AG08396 (cell line): ENCODE data around the gene TMEM80.

Source experiments
- DNase-seq: peaks from one replicate; pipeline ENCODE4 v3.0.0; 2012; ENCODE audit warnings: low spot score, mixed read lengths

TMEM80 gene

DNA sequence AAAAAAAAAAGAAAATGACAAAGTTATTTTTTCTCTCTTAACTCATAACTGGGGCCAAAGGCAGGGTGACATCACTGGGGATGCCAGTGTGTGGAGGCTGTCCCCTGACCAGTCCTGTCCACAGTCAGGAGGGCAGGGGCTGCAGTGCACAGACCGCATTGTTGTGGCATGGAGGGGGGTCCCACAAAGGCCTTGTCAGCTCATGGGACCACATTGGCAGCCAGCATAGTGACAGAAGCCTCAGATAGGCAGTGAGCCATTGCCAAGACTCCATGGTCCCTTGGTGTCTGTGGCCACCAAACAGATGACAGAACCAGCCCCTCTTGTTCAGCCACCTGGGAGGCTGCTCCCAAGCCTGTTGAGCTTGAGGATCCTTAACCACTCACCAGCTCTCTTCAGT lies 4.1 kb downstream of the TMEM80 start:
- no peak for DNase-seq

DNA sequence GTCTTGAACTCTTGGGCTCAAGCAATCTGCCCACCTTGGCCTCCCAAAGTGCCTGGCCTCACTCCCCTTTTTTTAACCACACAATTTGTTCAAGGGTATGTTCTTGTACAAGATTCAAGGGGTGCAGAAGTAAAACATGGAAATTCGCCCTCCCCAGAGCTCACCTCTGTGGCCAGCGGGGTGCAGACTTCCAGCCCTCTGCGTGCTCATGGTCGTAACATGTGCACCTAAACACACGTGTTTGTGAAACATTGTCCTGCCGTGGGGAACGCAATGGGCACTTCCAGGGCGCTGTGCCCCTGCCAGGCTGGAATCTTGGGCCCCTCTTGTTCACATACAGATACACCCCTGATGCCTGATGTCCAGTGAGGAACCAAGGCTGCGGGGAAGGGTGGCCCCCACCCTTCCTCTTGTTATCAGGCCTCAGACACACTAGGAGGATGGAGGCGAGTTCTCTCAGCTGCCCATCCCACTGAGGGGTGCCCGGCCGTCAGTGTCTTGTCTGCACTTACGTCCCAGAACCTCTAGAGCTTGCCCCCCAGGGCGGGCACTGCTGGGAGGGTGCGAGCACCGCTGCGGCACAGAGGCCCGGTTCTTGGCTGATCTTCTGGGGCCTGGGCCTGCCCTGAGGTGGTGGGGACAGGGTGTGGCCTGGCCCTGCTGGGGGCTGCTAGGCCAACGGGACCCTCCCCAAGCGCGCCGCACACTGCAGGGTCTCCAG lies 6.3 kb downstream of the TMEM80 start:
- no peak for DNase-seq

DNA sequence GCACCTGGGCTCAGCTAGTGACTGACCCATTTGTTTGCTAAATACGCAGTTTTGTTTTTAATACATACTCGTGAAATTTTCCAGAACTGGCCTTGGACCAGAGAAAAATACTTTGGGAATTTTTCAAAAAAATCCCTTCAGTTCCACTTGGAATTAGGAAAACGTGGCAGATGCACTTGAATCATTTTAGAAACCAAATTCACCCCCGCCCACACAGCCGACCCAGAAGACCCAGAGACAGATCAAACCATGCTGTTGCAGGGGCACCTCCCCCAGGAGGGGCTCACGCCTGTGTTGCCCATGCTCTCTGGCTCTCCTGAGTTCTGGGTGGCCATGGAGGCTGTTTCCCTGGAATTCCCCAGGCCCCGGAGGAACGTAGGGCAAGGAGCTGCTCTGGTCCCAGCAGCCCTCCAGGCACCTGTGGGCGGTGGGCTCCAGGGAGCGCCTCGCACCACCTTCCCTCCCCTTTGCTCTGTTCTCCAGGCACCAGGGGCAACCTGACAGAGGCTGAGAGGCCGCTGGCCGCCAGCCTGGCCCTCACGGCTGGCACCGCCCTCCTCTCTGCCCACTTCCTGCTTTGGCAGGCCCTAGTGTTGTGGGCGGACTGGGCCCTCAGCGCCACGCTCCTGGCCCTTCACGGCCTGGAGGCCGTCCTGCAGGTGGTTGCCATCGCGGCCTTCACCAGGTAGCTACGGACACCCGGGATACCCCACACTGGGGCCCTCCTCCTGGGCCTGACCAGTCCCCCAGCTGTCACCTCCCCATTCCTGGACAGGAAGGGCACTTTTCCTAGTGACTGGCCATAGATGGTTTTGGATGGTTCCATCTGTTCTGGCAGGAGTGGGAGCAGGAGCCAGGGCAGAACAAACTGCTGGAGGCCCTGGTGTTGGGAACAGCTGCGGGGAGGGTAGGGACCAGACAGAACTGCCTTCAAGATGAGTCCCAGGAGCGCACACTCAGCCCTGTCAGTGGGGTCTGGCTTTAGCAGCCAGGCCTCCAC lies 7.1 kb downstream of the TMEM80 start:
- DNase-seq: no peak

DNA sequence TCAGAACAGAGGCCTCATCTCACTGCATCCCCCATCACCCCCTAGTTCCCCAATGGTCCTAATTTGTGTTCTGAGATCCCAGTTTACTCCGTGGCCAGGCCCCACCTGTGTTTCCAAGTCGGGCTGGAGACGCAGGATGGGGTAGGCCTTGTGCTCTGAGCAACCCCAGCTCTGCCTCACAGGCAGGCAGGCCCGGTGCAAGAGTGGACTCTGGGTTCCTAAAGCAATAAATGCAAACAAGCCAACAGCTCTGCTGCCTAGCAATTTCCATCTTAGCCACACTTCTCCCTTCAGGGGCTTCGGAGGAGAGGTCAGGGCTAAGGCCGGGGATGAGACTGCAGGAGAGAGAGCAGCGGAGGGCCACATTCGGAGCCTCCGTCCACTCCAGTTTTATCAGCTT lies 7.9 kb downstream of the TMEM80 start:
- no peak for DNase-seq

DNA sequence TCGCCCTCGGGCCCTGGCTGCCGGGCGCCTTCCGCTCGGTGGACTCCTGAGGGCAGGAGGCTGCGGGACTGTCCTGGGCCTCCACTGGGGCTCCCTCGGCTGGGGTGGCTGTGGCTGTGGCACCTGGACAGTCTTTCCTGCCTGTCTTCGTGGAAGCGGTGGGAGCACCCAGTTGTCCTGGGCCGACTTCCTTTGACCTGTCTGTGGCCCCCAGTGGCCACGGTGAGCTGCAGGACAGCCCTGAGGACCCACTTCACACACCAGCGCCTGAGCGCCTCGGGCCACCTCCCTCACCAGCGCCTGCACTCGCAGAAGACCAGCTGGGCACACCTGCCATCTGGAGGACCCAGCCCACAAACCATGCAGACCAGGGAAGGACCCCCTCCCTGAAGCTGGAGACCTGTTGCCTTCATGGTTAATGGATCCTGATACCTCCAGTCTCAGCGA lies 8.6 kb downstream of the TMEM80 start:
- DNase-seq: no peak

DNA sequence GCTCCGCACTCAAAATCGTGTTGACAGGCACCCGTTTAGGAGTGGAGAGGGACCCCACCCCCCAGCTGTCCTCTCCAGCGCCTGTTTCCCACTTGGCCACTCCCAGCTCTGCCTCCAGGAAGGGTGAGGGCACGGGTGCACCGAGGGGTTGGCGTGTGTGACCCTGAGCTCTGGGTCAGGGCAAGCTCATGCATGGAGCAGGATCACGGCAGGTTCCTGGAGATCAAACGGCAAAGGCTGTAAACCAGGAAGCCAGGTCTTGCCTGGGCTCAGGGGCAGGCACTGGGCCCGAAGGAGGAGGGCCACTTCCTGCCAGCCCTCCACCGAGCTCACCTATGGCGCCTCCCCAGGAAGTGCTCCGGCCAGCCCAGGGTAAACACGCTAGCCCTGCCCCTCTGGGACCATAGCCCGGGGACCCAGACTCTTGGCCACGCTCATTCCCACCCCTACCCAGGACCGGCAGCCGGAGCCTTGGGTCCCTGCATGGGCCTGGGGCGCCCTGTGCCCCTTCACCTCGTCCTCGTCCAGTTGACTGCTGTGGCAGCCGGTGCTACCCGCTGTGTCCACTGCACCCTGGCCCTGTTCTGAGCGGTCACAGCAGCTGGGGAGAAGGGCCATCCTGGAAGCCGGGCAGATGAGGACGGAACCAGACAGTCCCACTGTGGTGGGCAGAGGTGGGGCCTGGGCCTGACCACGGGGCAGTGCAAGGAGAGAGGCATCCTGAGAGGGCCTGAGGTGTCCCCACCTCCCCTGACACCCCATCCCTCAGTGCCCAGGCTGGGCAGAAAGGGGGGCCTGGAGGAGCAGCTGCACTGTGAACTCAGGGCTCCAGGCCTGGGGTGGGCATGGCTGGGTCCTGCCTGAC lies 9.4 kb downstream of the TMEM80 start:
- no peak for DNase-seq

DNA sequence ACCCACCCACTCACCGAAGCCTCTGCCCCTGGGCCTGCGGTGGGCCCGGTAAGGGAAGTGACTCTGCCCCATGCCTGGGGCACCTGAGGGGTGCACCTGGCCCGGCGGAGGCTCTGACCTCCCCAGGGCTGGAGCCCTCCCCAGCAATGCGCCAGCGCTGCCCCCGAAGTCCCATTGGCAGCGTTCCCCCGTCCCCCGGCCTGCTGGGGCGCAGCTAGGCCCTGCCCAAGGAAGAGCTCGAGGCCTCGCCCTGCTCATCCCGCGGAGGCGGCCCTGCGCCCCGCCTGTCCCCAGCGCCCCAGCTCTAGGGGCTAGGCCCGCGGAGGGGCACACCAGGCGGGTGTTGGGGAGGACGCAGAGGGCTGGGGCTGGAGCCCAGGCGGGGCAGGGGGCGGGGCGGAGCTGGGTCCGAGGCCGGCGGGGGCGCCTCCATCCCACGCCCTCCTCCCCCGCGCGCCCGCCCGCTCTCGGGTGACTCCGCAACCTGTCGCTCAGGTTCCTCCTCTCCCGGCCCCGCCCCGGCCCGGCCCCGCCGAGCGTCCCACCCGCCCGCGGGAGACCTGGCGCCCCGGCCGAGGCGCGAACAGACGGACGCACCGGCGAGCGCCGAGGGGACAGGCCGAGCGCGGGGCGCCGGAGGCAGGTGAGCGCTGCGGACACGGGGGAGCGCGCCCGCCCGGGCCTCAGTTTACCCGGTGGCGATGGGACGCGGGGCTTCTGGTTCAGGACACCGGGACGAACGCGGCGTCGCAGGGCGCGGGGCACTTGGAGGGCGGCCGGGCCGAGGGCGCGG lies 10.2 kb downstream of the TMEM80 start, which contains the start of gene EPS8L2:
TSS of gene EPS8L2 (plus strand) at position 586 of the 793 bp plus-strand sequence. CDS start 3,177 bp downstream, outside the sequence.
- no peak for DNase-seq

DNA sequence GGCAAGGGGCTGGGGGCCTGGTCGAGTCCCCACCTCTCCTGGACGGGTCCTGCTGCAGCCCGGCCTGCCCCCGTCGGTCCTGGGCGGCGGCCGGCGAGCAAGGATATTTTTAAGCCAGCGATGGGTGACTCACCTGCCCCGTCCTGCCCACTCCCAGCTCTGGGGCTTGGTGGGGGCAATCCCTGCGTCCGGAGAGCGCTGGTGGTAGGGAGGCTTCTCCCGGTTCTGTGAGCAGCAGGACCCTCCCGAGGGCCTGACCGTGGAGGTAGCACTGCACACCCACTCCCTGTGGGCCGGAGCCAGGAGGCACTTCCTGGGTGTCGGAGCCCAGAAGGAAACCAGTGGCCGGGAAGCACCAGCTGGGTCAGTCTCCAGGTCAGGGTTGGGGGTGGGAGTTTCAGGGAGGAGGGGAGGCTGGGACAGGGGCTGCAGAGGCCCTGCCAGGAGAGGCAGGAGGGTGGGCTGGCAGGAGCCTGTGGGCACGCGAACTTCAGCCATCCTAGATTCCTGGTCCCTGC lies 10.9 kb downstream of the TMEM80 start:
- peak; percentile 82 for DNase-seq

DNA sequence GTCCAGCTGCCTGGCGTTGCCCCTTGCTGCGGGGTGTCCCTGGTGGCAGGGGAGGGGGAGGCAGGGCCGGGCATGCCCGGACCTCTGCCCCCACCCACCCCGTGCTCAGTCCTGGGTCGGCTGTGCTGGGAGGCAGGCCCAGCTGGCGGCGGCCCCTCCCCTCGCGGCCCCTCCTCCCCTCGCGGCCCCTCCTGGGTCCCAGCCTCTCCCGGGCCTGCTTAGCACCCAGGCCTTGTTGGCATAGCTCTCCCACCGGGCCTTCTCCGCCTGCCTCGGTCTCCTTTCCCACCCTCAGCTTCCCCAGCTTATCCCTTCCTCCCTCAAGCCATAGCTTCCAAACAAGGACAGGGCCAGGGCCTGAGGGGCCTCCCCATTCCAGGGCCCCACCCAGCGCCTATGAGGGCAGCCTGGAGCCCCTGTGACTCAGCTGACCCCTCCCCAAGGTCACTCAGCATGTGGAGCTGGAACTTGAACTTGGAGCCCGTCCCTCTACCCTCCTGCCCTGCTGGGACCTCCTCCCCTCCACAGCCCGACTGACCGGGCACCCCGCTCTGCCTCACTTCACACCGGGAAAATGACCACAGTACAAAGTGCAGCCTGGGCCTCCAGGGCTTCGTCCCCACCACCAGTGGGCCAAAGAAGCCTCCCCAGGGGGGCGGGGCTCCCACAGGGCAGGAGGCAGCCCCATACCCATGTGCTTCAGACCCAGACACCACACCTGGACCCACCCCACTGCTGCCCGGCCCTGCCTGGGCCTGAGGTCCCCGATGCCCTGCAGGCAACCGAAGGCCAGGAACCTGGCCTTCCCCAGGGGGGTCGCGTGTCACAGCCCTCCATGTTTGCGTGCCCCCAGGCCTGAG lies 11.6 kb downstream of the TMEM80 start:
- peak; percentile 76 for DNase-seq

DNA sequence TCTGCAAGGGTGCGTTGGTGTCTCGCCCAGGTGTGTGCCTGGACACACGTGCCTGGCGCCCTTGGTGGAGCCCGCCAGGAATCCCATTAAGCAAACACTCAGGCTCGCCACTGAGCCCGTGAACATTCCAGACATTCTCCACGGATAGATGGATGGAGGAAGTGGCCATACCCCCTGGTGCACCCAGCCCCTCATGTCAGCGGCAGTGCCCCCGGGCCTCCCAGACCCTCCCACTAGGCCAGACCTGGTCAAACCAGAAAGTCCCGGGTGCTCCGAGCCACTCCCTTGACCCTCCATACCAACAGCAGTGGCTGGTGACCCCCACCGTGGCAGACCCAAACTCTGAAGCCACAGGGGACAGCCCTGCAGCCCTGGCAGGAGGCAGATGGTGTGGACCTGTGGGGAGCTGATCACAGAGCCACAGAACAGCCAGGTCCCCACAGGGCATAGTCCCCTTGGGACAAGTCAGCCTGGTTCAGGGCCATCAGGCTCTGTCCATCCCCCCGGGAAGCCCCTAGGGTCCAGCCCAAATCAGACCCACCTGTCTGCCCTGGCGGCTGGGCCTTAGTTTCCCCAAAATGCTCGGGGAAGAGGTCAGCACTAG lies 12.3 kb downstream of the TMEM80 start:
- no peak for DNase-seq

DNA sequence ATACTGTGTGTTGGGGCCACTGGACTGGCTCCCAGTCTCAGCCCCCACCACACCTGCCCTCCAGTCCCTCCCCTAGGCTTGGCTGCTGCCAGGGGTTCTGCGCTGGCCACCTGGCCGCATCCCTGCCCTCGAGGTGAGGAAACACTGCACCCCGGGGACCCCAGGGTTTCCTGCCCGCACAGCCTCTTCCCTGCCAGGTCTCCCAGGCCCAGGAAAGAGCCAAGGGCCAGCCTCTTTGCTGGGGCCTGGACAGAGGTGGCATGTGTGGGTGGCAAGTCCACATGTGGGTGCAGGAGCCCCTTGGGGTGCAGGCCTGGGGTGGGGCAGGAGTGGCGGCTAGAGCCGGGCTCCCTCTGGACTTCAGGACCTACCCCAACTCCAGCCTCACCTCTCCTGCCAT lies 12.9 kb downstream of the TMEM80 start:
- DNase-seq: no peak

DNA sequence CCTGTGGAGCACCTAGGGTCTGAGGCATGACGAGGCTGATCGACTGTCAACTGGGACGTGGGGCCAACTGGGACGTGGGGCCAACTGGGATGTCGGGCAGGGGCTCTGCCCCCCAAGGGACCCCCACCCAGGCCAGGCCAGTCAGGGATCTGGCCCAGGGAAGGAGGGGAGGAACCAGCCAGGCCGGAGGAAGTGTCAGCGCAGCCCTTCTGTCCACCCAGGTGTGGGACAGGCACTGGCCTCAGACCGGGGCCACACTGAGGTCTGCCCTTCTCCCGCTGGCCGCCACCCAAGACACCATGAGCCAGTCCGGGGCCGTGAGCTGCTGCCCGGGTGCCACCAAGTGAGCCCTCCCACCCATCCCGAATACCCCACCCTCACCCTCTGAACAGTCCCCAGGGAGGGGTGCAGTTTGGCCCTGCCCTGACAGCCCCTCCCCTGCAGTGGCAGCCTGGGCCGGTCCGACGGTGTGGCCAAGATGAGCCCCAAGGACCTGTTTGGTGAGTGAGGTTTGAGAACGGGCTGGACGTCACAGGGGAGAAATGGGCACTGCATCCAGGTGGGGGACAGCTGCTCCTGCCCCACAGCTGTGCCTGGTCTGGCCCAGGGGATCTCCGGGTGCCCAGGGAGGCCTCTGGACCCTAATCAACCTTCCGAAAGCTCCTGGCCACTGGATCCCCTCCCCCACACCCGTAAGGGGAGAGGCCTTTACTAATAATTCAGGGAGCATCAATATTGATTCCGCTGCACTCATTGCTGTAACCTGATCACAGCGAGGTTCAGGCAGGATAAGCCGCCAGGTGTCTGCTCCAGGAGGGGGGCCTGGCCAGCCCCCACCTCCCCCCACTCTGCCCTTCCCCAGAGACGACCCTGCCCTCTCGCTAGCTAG lies 13.7 kb downstream of the TMEM80 start:
- DNase-seq: no peak

DNA sequence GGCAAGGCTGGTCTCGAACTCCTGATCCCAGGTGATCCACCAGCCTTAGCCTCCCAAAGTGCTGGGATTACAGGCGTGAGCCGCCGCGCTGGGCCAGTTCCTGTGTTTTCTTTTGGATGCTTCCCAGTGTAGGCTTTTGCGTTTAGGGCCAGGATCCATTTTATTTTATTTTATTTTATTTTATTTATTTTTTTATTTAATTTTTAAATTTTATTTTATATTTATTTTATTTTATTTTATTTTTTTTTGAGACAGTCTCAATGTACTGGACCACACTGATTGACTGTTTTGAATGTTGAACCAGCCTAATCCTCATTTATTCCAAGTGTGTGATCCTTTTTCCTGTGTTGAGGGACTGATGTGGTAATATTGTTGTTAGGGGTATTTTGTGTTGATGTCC lies 18.8 kb downstream of the TMEM80 start:
- no peak for DNase-seq

DNA sequence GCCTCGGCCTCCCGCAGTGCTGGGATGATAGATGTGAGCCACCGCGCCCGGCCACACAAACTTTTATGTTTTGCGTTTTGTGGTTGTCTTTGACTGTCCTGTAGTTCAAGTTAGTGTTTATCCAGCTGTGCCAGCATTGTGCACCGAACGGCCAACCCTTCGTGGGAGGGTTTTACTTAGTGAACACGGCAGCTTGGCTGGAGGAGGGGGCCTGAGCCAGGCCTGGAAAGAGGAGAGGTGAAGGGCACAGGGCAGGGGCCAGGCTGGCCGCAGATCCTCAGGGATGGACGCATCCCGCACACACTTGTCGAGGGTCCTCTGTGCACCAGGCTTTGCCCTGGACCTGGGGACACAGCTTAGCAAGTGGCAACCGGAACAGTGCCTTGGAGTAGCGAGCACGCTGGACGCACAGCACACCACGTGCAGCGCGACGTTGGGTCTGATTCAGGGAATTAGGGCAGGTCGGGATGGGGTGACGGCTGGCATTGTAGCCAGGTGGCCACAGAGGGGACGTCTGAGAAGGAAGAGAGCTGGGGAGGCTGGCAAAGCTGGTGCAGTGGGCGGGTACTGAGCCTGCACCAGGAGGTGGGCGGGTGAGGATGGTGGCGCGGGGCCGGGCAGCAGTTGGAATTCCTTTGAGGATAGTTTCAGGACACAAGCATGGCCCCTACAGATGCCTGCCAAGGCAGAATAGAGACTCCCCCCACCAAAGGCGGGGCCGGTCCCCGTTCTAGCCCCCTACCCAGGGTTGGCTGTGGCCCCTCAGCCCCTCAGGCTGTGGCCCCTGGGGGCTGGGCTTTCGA lies 23.8 kb downstream of the TMEM80 start:
- DNase-seq: no peak

DNA sequence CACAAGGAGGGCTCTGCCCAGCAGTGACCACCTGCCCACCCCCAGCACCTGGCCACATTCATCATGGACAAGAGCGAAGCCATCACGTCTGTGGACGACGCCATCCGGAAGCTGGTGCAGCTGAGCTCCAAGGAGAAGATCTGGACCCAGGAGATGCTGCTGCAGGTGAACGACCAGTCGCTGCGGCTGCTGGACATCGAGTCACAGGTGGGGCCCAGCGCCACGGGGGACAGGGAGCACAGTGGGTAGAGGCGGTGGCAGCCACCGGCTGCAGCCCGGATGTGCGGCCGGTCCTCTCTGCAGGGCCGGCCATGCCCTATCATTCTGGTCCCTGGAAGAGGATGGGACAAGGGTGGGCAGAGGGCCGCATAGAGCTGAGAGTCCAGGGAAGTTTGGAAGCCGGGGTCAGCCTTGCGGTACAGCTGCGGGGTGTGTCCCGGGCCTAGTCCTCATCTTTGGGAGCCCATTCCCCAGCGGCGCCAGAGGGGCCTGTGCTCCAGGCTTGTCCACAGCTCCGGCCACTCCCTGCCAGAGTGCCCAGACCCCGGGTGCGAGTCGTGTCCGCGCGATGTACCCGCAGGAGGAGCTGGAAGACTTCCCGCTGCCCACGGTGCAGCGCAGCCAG lies 24.5 kb downstream of the TMEM80 start:
- no peak for DNase-seq

DNA sequence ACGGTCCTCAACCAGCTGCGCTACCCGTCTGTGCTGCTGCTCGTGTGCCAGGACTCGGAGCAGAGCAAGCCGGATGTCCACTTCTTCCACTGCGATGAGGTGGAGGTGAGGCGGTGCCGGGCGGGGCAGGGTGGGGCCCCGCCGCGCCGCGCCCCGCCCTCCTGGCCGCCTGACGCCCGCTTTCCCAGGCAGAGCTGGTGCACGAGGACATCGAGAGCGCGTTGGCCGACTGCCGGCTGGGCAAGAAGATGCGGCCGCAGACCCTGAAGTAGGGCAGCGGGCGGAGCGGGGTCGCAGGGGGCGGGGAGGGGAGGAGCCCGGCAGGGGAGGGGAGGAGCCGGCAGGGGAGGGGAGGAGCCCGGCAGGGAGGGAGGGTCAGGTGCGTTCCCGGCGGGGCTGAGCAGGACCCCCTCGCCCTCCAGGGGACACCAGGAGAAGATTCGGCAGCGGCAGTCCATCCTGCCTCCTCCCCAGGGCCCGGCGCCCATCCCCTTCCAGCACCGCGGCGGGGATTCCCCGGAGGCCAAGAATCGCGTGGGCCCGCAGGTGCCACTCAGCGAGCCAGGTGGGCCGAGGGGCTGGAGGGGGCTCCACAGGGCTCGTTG lies 25.1 kb downstream of the TMEM80 start:
- peak; percentile 68 for DNase-seq

DNA sequence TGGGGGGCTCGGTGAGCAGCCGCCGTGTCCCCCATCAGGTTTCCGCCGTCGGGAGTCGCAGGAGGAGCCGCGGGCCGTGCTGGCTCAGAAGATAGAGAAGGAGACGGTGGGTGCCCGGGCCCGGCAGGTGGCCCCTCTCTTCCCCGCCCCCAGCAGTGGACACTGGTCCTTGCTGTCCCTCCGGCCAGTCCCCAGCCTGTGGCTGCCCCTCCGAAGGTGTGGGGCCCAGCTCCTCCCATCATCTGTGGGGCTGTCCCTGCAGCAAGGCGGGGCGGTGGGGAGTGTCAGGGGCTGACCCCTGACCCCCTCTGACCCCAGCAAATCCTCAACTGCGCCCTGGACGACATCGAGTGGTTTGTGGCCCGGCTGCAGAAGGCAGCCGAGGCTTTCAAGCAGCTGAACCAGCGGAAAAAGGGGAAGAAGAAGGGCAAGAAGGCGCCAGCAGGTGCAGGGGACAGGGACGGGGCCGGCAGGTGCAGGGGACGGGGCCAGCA lies 25.7 kb downstream of the TMEM80 start:
- no peak for DNase-seq
